ENCODE data around the gene SREK1IP1. TPM values are rescaled to one million over a fixed set of nuclear protein-coding genes. Genes with fewer than 3 reads are reported as not detected.
A peak's percentile ranks its signal among the peaks of the same experiment; 100 is the strongest.

SREK1IP1 gene
- total and polyA plus RNA-seq, 7 donors = 4.6 to 11.1 (median 6.9) TPM

GRCh38 chr5:64767959-64768357 lies 533 bp downstream of the SREK1IP1 start:
- H3K4me1 ChIP-seq = peaks cover 40% of the 10 kb centered on the region

GRCh38 chr5:64766941-64767340 lies 1.6 kb downstream of the SREK1IP1 start:
- no peak for TF ChIP-seq CTCF (IDR thresholded peaks at IDR 0.05)
- peaks cover 0 to 16% of the 10 kb centered on the region in 2 donors for H3K36me3 ChIP-seq (ENCODE audit: insufficient read depth in 1 of 2, low read depth in 1 of 2)
- peak overlapping the region; percentile 75 for H3K4me3 ChIP-seq
- H3K4me1 ChIP-seq = peaks cover 40% of the 10 kb centered on the region
- no peak overlapping the region for H3K27ac ChIP-seq
- DNase-seq (no peak), ATAC-seq (no peak)
- intact Hi-C loops (cut with DNase I) = no loop called here
- 67 to 76% (median 70%) methylated on average over 2 of the region's 2 CpGs for WGBS, 3 donors
- no peaks in the 10 kb centered on the region for H3K27me3 ChIP-seq (ENCODE audit: insufficient read depth in 3 of 3, low read length in 2 of 3)
- H3K9me3 ChIP-seq = no peaks in the 10 kb centered on the region

More at GRCh38 chr5:64767959-64768357, 533 bp downstream of the SREK1IP1 start:
- H3K9me3 ChIP-seq = no peaks in the 10 kb centered on the region
- TF ChIP-seq CTCF (IDR thresholded peaks at IDR 0.05) = no peak
- DNase-seq = no peak
- peaks cover 0 to 13% of the 10 kb centered on the region in 2 donors for H3K36me3 ChIP-seq (ENCODE audit: insufficient read depth in 1 of 2, low read depth in 1 of 2)
- no peaks in the 10 kb centered on the region for H3K27me3 ChIP-seq (ENCODE audit: insufficient read depth in 3 of 3, low read length in 2 of 3)
- peak overlapping the region; percentile 85 for H3K27ac ChIP-seq
- WGBS, 3 donors = 0 to 1% (median 1%) methylated on average over 10 of the region's 10 CpGs
- peak; percentile 16 to 45 (median 20) for ATAC-seq
- intact Hi-C loops (cut with DNase I) = no loop called here
- peak overlapping the region; percentile 75 for H3K4me3 ChIP-seq

- Histone ChIP-seq H3K27me3 (ENCODE audit: insufficient read depth in 3 of 3, low read length in 2 of 3) (no peaks in the 10 kb centered on the region), H3K4me1 (peaks cover 41% of the 10 kb centered on the region), H3K9me3 (no peaks in the 10 kb centered on the region), H3K36me3 (ENCODE audit: insufficient read depth in 1 of 2, low read depth in 1 of 2) (peaks cover 0 to 22% of the 10 kb centered on the region in 2 donors), H3K4me3 (no peak overlapping the region), H3K27ac (no peak overlapping the region)
- intact Hi-C loops (cut with DNase I) = no loop called here
- no peak for ATAC-seq
- no peak for DNase-seq
- 88 to 94% (median 90%) methylated on average over 2 of the region's 2 CpGs for WGBS, 3 donors
- no peak for TF ChIP-seq CTCF (IDR thresholded peaks at IDR 0.05)
Observed at GRCh38 chr5:64765804-64766504, 2.5 kb downstream of the SREK1IP1 start.

GRCh38 chr5:64763948-64764503 lies 4.5 kb downstream of the SREK1IP1 start:
- intact Hi-C loops (cut with DNase I) = no loop called here
- Histone ChIP-seq H3K36me3 (ENCODE audit: insufficient read depth in 1 of 2, low read depth in 1 of 2) (peaks cover 0 to 32% of the 10 kb centered on the region in 2 donors), H3K9me3 (no peaks in the 10 kb centered on the region), H3K4me1 (peaks cover 31% of the 10 kb centered on the region), H3K4me3 (no peak overlapping the region), H3K27ac (no peak overlapping the region), H3K27me3 (ENCODE audit: insufficient read depth in 3 of 3, low read length in 2 of 3) (no peaks in the 10 kb centered on the region)
- DNase-seq (no peak), ATAC-seq (no peak)
- TF ChIP-seq CTCF (IDR thresholded peaks at IDR 0.05) = no peak
- 54 to 67% (median 59%) methylated on average over 4 of the region's 4 CpGs for WGBS, 3 donors
